Measurements from ENCODE around the gene FMN1.

- TF ChIP-seq GATA2 (IDR thresholded peaks at IDR 0.05; ENCODE audit: low read depth, low read length) = no peak
- no peak for TF ChIP-seq GATA3 (IDR thresholded peaks at IDR 0.05; ENCODE audit: low read depth, low read length)
Measured at GRCh38 chr15:33119865-33120264, 74.6 kb downstream of the FMN1 start.

Measured in SH-SY5Y (cell line).